ENCODE measurements around the gene ZSWIM4.

The ZSWIM4 gene

DNA sequence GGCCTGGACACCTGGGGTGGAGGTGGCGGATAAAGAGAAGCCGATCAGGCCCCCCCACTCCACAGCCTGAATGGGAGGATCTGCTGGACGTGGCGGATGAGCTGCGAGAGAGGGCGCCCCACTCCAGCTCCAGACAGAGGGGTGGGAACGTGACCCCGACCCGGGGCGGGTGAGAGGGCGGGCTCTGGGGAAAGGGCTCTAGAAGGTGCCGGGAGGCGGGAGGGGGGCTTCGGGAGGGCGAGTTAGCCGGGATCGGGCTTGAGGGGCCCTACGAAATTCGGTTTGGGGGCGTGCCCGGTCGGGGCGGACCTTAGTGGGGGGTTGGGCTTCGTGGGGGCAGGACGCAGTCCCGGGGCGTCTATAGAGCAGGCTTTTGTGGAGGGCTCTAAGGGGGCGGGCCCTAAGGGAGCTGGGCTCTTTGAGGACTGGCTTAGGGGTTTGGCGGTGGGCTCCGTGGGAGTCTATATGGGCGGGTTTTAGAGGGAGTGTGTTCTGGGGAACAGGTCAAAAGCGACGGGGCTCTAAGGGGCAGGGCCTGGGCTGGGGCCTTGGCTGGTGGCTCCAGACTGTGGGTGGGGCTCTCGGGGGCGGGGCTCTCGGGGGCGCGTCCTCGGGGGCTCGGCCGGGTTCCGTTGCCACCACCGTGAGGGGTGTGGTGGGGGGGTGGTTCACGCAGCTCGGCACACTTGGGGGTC lies 77.6 kb downstream of the ZSWIM4 start:
- DNase-seq (ENCODE audit: low read depth in 2 of 2), result no peak

DNA sequence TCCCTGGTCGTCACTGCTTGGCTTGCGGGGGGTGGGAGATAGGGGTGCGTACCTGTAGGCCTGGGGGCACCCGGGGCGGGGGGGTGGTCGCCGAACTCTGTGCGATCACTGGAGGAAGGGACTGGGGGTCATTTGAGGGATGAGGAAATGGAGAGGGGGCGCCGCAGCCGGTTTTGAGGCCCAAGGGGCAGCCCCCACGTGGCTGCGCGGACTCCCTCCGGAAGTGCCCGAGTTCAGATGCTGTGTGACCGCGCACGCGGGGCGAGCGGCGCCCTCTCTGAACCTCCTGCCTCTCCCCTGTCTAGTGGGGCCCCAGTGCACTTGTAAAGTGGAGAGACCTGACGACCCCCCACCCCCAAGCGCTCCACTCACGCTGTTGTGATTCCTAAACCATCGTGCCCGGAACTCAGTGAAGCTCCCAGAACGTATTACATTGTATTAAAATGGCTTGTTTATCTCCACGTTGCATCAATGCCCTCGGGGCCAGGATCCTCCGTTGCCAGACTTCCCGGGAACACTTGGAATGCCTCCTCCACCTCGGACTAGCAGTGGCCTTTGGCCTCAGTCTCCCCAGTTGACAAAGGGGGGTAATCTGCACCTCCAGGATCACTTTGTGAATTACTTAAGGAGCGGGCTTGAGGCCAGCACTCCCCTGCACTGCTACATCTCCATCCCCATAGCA lies 78.7 kb downstream of the ZSWIM4 start:
- no peak for DNase-seq (ENCODE audit: low read depth in 2 of 2)

DNA sequence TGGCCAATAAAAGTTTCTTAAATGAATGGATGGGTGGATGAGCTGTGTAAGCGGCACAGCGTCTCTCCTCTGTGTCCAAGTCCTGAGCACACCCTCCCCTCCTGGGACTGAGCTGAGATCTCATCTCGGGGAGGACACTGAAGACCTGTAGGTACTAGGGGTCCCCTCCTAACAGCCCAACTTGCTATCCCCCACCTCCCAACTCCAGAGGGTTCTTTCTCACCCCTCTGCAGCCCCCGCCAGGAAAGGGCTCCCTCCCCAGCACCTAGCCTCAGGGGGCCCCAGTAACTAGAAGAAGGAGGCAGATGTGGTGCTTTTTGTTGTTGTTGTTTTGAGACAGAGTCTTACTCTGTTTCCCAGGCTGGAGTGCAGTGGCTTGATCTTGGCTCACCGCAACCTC lies 80.6 kb downstream of the ZSWIM4 start:
- DNase-seq (ENCODE audit: low read depth in 2 of 2), result no peak

DNA sequence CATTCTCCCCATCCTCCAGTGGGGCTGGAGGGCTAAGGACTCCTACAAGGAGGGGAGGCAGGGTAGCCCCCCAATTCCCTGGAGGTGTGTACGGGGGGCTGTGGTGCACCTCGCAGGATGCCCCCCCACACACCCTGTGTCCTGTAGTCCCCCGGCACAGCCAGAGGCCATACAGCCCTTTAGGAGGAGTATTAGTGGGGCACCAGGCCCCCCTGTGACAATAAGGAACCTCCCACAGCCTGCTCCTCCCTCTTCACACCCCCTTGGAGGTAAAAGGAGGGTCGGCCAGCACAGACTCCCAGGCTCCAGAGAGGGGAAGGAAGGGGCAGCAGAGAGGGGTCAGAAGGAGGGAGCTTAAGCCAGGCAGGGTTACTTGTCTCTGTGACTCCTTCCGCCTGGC lies 81.6 kb downstream of the ZSWIM4 start, which contains the start of gene NANOS3:
Gene NANOS3, plus strand, starts transcription at position 301 of the 400 bp plus-strand sequence. CDS start 115 bp downstream, outside the sequence.
- DNase-seq (ENCODE audit: low read depth in 2 of 2), result no peak

DNA sequence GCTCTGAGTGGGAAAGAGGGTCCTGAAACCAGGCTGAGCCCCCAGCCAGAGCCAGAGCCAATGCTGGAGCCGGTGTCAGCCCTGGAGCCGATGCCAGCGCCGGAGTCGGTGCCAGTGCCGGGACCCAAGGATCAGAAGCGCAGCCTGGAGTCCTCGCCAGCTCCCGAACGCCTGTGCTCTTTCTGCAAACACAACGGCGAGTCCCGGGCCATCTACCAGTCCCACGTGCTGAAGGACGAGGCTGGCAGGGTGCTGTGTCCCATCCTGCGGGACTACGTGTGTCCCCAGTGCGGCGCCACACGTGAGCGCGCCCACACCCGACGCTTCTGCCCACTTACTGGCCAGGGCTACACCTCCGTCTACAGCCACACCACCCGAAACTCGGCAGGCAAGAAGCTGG lies 82.1 kb downstream of the ZSWIM4 start:
- no peak for DNase-seq (ENCODE audit: low read depth in 2 of 2)

DNA sequence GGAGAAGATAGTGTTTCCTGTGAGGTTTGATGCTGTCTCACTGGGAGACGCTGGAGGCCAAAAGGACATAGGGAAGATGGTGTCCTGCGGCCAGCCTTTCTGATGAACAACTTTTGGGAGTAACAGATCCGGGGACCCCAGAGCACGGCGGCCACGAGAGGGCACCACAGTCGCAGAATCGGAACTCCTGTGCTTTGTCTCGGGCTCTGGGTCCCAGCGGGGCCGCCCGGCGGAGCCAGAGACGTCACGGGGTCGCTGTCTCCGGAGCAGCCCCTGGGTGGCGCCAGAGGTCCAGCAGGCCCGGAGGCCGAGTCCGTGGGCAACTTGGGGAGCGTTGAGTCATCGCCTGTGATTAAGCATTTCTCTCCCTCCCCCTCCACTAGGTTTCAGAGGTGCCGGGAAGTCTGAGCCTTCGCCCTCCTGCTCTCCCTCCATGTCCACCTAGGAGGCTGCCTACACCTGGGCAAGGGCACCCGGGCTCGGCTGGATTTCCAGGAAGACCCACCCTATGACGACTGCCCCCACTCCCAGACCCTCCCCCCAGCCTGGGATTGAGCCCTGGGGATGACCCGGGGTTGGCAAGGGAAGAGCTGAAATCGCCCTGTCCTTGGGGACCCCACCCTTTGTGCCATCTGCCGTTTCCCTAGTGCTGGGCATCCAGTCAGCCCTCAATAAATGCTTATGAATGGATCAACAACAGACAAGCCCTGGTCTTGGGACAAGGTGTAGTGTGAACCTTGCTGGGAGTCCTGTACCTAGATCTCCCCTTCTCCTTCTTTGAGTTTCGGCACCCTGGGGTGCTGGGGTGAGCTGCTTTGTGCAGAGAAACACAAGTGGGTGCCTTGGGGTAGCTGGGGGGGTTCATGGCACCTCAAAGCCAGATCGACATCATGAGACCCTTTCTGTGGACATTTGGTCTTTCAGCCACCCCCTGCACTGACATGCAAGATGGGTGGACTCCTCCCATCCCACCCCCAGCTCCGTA lies 85.1 kb downstream of the ZSWIM4 start:
- DNase-seq (ENCODE audit: low read depth in 2 of 2), result peak; percentile 98

DNA sequence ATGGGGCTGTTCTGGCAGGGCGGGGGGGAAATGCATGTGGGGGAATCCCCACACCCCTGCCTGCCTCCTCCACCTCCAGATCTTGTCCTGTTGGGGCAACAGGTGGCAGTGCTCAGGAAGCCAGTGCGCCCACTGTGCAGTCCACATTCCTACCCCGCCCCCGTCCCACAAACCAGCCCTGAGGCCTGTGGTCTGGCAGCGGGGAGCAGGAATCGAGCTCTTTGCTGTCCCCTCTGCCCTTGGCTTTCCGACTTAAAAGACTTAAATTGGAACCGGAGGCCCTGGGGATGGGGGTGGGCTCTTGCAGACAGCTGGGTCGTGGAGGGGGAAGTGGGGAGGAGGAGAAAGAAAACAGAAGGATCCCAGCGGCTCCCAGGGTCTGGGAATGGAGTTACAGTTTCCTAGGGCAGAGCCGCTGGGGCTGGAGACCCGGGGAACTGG lies 86.0 kb downstream of the ZSWIM4 start:
- no peak for DNase-seq (ENCODE audit: low read depth in 2 of 2)
